Common myeloid progenitor, CD34-positive (primary cell): ENCODE measurements around the gene TENT4B.

Experiments used
- CTCF ChIA-PET: fragments of 350-600 bp; sonication (Branson Sonifier 250); formaldehyde crosslinking; loops from one replicate; lab custom pipeline; 2021; ENCODE audit warnings: antibody characterized with exemption; lab: Charles Lee
- POLR2A ChIA-PET: fragments of 350-600 bp; sonication (Branson Sonifier 250); formaldehyde crosslinking; loops from one replicate; lab custom pipeline; 2021; ENCODE audit warnings: antibody characterized with exemption; lab: Charles Lee
- DNase-seq, 3 donors: peaks; one replicate each; pipeline versions ENCODE4 v3.0.0 to v3.0.0-alpha.2; 2013
- H3K27ac ChIP-seq, 2 experiments: 1 replicate in 1 of 2; 2 replicates in 1 of 2; pipeline ENCODE4 v1.7.0; 2013; ENCODE audit warnings: inconsistent platforms in 2 of 2, low read length in 2 of 2, mild to moderate bottlenecking in 2 of 2, low read depth in 1 of 2, moderate library complexity in 1 of 2; ENCODE audit not compliant: severe bottlenecking in 2 of 2, insufficient read depth in 1 of 2, poor library complexity in 1 of 2
- H3K27me3 ChIP-seq, 5 experiments: replicated peaks in 2 of 5; 1 replicate in 3 of 5; 2 replicates in 2 of 5; pipeline versions ENCODE4 v1.6.1 to v1.7.0; 2013; ENCODE audit warnings: low read length in 4 of 5, mild to moderate bottlenecking in 2 of 5, moderate library complexity in 2 of 5, inconsistent platforms in 1 of 5; ENCODE audit not compliant: insufficient read depth in 5 of 5, control insufficient read depth in 4 of 5
- H3K36me3 ChIP-seq, 4 experiments: 1 replicate in 2 of 4; 2 replicates in 2 of 4; pipeline versions ENCODE4 v1.6.1 to v1.7.0; 2013; ENCODE audit warnings: low read length in 3 of 4, control low read depth in 1 of 4, mild to moderate bottlenecking in 1 of 4; ENCODE audit not compliant: control insufficient read depth in 4 of 4, insufficient read depth in 4 of 4
- H3K4me1 ChIP-seq, 4 experiments: 1 replicate in 3 of 4; 2 replicates in 1 of 4; pipeline versions ENCODE4 v1.6.1 to v1.7.1; 2013; ENCODE audit warnings: low read length in 3 of 4, mild to moderate bottlenecking in 3 of 4, control low read depth in 1 of 4, inconsistent platforms in 1 of 4, moderate library complexity in 1 of 4; ENCODE audit not compliant: control insufficient read depth in 4 of 4, insufficient read depth in 4 of 4; ENCODE audit errors: control extremely low read depth in 1 of 4
- H3K4me3 ChIP-seq, 7 experiments: 1 replicate in 4 of 7; 2 replicates in 3 of 7; pipeline versions ENCODE4 v1.5.1 to v1.7.0; 2013; ENCODE audit warnings: mild to moderate bottlenecking in 7 of 7, low read length in 6 of 7, moderate library complexity in 6 of 7, inconsistent platforms in 2 of 7, low read depth in 2 of 7, control low read depth in 1 of 7; ENCODE audit not compliant: insufficient read depth in 4 of 7, control insufficient read depth in 1 of 7; ENCODE audit errors: extremely low read depth in 1 of 7
- H3K9me3 ChIP-seq, 5 experiments: 1 replicate in 4 of 5; 2 replicates in 1 of 5; pipeline versions ENCODE4 v1.6.1 to v1.7.1; 2013; ENCODE audit warnings: low read length in 4 of 5, mild to moderate bottlenecking in 2 of 5, inconsistent platforms in 1 of 5, low read depth in 1 of 5, moderate library complexity in 1 of 5; ENCODE audit not compliant: control insufficient read depth in 4 of 5, insufficient read depth in 2 of 5; ENCODE audit errors: control extremely low read depth in 1 of 5
- WGBS: methylation state at CpG from one replicate; pipeline ENCODE4 v1.1.5; 2013; ENCODE audit not compliant: insufficient coverage; 5-methylcytosine and 5-hydroxymethylcytosine counted together

TENT4B gene

DNA sequence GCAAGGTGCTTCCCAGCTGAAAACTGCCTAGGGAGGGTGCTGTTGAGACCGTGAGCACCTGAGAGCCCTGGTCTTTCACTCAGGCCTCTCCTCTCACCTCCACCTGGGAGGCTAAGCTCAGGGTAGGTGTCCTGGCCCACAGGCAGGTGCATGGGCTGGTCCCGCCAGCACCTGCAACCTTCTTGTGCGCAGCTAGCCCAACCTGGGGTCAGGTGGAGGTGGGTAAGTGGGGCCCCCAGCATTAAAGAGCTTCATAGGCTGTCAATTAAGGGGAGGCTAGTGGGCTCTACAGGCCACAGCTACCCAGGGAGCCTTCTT is 122.0 kb downstream of the TENT4B start:
- H3K27me3 ChIP-seq = no peaks in the 10 kb centered on the region
- H3K36me3 ChIP-seq = peaks cover 0 to 25% (median 3%) of the 10 kb centered on the region in 4 experiments
- peaks cover 14 to 93% (median 73%) of the 10 kb centered on the region in 4 experiments for H3K4me1 ChIP-seq
- ChIA-PET CTCF (interaction anchor here (0.7 to 20.0 kb wide), 13 partner anchors 9 to 394 kb away, joined by 3 to 274 read pairs (median 4); partner anchors contain the start of gene ADCY7), POLR2A (interaction anchor here (0.9 to 2.6 kb wide), 4 partner anchors 8 to 22 kb away, joined by 3 to 14 read pairs (median 5); partner anchors contain the start of gene ADCY7)
- no peaks in the 10 kb centered on the region for H3K9me3 ChIP-seq
- H3K4me3 ChIP-seq = peak overlapping the region in 5 of 7 experiments; percentile 51 to 71 (median 70)
- peak overlapping the region in 1 of 2 experiments; percentile 84 for H3K27ac ChIP-seq
- DNase-seq = no peak
- WGBS = 25% methylated on average over 1 of the region's 3 CpGs

DNA sequence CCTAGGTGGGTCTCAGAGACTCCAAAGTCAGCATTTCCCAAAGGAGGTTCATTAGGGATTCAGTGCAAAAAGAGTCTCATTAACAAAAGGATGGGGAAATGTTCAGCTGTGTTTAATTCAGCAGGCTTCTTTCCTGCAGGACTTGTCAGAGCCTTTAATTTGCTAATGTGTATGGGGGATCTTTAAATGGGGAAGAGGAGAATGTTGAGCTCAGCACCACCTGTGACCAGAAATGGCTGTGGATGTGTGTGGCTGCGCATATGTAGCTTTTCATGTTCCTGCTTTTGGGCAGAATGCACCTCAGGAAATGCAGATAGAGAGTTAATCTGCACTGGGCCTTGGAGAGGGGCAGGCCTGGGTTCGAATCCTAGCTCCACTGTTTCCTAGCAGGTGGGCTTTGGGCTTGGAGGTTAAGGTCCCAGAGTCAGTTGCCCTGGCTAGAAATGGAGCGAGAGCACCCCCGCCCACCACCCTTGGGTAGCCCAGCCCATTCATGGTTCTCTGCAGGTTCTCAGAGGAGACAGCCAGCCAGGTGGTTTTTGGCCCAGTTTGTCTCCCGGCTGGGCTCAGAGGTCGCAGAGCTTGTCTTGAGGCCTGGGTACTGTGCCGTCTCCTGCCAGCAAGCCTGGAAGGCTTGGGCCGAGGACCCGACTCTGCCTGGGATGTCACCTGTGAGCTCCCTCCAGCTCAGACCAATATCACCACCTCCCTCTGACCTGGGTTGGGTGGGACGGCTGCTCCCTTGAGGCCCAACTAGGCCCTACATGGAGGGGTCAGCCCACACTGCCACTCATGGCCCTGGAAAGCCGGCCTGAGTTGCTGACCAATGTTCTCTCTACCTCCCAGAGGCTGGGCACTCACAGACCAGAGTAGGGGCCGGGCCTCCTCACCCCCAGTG is 122.6 kb downstream of the TENT4B start:
- no peaks in the 10 kb centered on the region for H3K9me3 ChIP-seq
- CTCF ChIA-PET = interaction anchor here (0.7 to 20.0 kb wide), 12 partner anchors 9 to 394 kb away, joined by 3 to 274 read pairs (median 4); partner anchors contain the start of gene ADCY7
- peaks cover 0 to 22% (median 1%) of the 10 kb centered on the region in 4 experiments for H3K36me3 ChIP-seq
- H3K27me3 ChIP-seq = no peaks in the 10 kb centered on the region
- H3K4me3 ChIP-seq = peak overlapping the region in 3 of 7 experiments; percentile 6 to 71 (median 70)
- peak overlapping the region in 1 of 2 experiments; percentile 84 for H3K27ac ChIP-seq
- WGBS = 80% methylated on average over 9 of the region's 12 CpGs
- DNase-seq = no peak
- POLR2A ChIA-PET = interaction anchor here (1.5 to 2.6 kb wide), 2 partner anchors 7 to 10 kb away, joined by 6 to 14 read pairs; partner anchors contain the start of gene ADCY7
- H3K4me1 ChIP-seq = peaks cover 17 to 93% (median 78%) of the 10 kb centered on the region in 4 experiments

DNA sequence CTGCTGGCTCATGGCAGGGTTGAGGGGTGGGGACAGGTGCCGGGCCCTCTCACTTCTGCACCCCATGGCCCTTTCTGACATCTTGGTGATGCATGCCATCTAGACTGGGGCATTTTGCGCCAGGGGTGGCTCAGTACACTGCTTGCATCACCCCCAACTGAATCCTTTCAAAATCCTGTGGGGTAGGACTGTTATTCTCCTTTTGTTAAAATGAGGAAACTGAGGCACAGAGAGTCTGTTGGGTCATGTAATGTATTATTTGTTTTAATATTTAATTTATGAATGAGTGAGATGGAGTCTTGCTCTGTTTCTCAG is 123.2 kb downstream of the TENT4B start:
- H3K27me3 ChIP-seq = no peaks in the 10 kb centered on the region
- 100% methylated on average over 1 of the region's 2 CpGs for WGBS
- peaks cover 0 to 21% (median 1%) of the 10 kb centered on the region in 4 experiments for H3K36me3 ChIP-seq
- no peak overlapping the region for H3K4me3 ChIP-seq
- no peaks in the 10 kb centered on the region for H3K9me3 ChIP-seq
- no peak overlapping the region for H3K27ac ChIP-seq
- no peak for DNase-seq
- peaks cover 17 to 93% (median 84%) of the 10 kb centered on the region in 4 experiments for H3K4me1 ChIP-seq
- ChIA-PET POLR2A (no interaction called here), CTCF (interaction anchor here (0.6 to 20.0 kb wide), 5 partner anchors 8 to 105 kb away, joined by 3 to 274 read pairs (median 8); partner anchors contain the start of gene ADCY7)

GRCh38 chr16:50276801-50277555 is 123.9 kb downstream of the TENT4B start:
- 86% methylated on average over 1 of the region's 4 CpGs for WGBS
- ChIA-PET POLR2A (no interaction called here), CTCF (interaction anchor here (0.6 to 14.0 kb wide), 3 partner anchors 11 to 106 kb away, joined by 3 to 274 read pairs (median 8); partner anchors contain the start of gene ADCY7)
- peaks cover 17 to 93% (median 84%) of the 10 kb centered on the region in 4 experiments for H3K4me1 ChIP-seq
- no peak overlapping the region for H3K4me3 ChIP-seq
- no peaks in the 10 kb centered on the region for H3K27me3 ChIP-seq
- H3K9me3 ChIP-seq = no peaks in the 10 kb centered on the region
- DNase-seq = no peak
- peaks cover 0 to 17% (median 1%) of the 10 kb centered on the region in 4 experiments for H3K36me3 ChIP-seq
- no peak overlapping the region for H3K27ac ChIP-seq

GRCh38 chr16:50278251-50278650 is 125.1 kb downstream of the TENT4B start:
- Histone ChIP-seq H3K4me3 (no peak overlapping the region), H3K4me1 (peaks cover 25 to 92% (median 83%) of the 10 kb centered on the region in 4 experiments), H3K27ac (no peak overlapping the region), H3K27me3 (no peaks in the 10 kb centered on the region), H3K9me3 (no peaks in the 10 kb centered on the region), H3K36me3 (peaks cover 0 to 16% (median 1%) of the 10 kb centered on the region in 4 experiments)
- no peak for DNase-seq
- CTCF ChIA-PET = interaction anchor here (1.0 to 14.0 kb wide), 7 partner anchors 12 to 68 kb away, joined by 3 to 274 read pairs (median 5); partner anchors contain the start of gene ADCY7
- POLR2A ChIA-PET = interaction anchor here (0.6 kb wide), 1 partner anchor 64 kb away, joined by 3 read pairs; no protein-coding TSS in a partner anchor
- WGBS = 100% methylated on average over 1 of the region's 3 CpGs

- ChIA-PET POLR2A (interaction anchor here (1.3 kb wide), 1 partner anchor 14 kb away, joined by 3 read pairs; no protein-coding TSS in a partner anchor), CTCF (interaction anchor here (0.7 to 14.0 kb wide), 7 partner anchors 10 to 386 kb away, joined by 3 to 274 read pairs (median 3); partner anchors contain the start of gene ADCY7)
- H3K4me3 ChIP-seq = peak overlapping the region in 2 of 7 experiments; percentile 45 to 60
- H3K36me3 ChIP-seq = peaks cover 0 to 22% (median 1%) of the 10 kb centered on the region in 4 experiments
- H3K9me3 ChIP-seq = no peaks in the 10 kb centered on the region
- peak overlapping the region in 1 of 2 experiments; percentile 17 for H3K27ac ChIP-seq
- H3K4me1 ChIP-seq = peaks cover 25 to 94% (median 84%) of the 10 kb centered on the region in 4 experiments
- no peaks in the 10 kb centered on the region for H3K27me3 ChIP-seq
- DNase-seq = no peak
- 6% methylated on average over 2 of the region's 2 CpGs for WGBS
Observed at GRCh38 chr16:50279504-50279865, 126.4 kb downstream of the TENT4B start.
